OCI-LY7 (cell line): ENCODE data around the gene FNDC10. TPM values are rescaled to one million over a fixed set of nuclear protein-coding genes. Genes with fewer than 3 reads are reported as not detected.
"Not testable (repeated sequence)": the region's sequence is repeated elsewhere in the genome, so short reads cannot be mapped to it uniquely, and the experiment has no call there.

ENCODE experiments used
- BruUV-seq: library from RNA; stranded (reverse); fragments of 400-500 nt; replicated peaks from 2 replicates; lab custom pipeline; 2021; lab: Mats Ljungman, UMichigan
- CTCF ChIA-PET: fragments of 300-600 bp; sonication (Branson Sonifier 250); formaldehyde crosslinking; loops from one replicate; lab custom pipeline; 2022; ENCODE audit warnings: antibody characterized with exemption; ENCODE audit not compliant: unreplicated experiment; lab: Charles Lee
- POLR2A ChIA-PET: fragments of 300-600 bp; sonication (Branson Sonifier 250); formaldehyde crosslinking; loops from one replicate; lab custom pipeline; 2022; ENCODE audit warnings: antibody characterized with exemption; lab: Charles Lee
- DNase-seq: peaks from one replicate; pipeline ENCODE4 v3.0.0-alpha.2; 2015; ENCODE audit warnings: low spot score
- H2AFZ ChIP-seq: fragments of 200-600 bp; sonication (generic), shearing (Covaris generic); 2 replicates; pipeline ENCODE4 v1.6.1; 2014; ENCODE audit warnings: mild to moderate bottlenecking, antibody characterized with exemption, low read length, moderate library complexity
- H3K27ac ChIP-seq: fragments of 200-600 bp; sonication (generic); 2 replicates; pipeline ENCODE4 v1.5.1; 2014; ENCODE audit warnings: mixed run types, low read depth, mild to moderate bottlenecking, moderate library complexity, low read length, inconsistent platforms; ENCODE audit not compliant: poor library complexity, severe bottlenecking
- H3K36me3 ChIP-seq: fragments of 200-600 bp; sonication (generic); 2 replicates; pipeline ENCODE4 v1.6.1; 2014; ENCODE audit warnings: mild to moderate bottlenecking, antibody characterized with exemption, low read length, moderate library complexity, mixed read lengths; ENCODE audit not compliant: insufficient read depth
- H3K4me1 ChIP-seq: fragments of 200-600 bp; sonication (generic); 2 replicates; pipeline ENCODE4 v1.5.1; 2014; ENCODE audit warnings: mild to moderate bottlenecking, low read length; ENCODE audit not compliant: insufficient read depth, poor library complexity, severe bottlenecking
- H3K4me2 ChIP-seq: fragments of 200-600 bp; sonication (generic); 2 replicates; pipeline ENCODE4 v1.6.1; 2014; ENCODE audit warnings: mild to moderate bottlenecking, low read length
- H3K4me3 ChIP-seq: fragments of 200-600 bp; sonication (generic); 2 replicates; pipeline ENCODE4 v1.5.1; 2014; ENCODE audit warnings: mild to moderate bottlenecking, low read depth, low read length; ENCODE audit not compliant: poor library complexity, severe bottlenecking
- H3K79me2 ChIP-seq: fragments of 200-600 bp; sonication (generic); 2 replicates; pipeline ENCODE4 v1.6.1; 2016; ENCODE audit warnings: low read depth, mild to moderate bottlenecking, low read length, moderate library complexity, mixed read lengths; ENCODE audit not compliant: insufficient read depth
- H3K9me2 ChIP-seq: fragments of 200-600 bp; sonication (generic); 2 replicates; pipeline ENCODE4 v1.6.1; 2016; ENCODE audit warnings: mild to moderate bottlenecking, low read length, mixed read lengths; ENCODE audit not compliant: insufficient read depth
- H3K9me3 ChIP-seq: fragments of 200-600 bp; sonication (generic); 2 replicates; pipeline ENCODE4 v1.6.1; 2014; ENCODE audit warnings: mild to moderate bottlenecking, mixed run types, low read length, mixed read lengths
- H4K20me1 ChIP-seq: fragments of 200-600 bp; sonication (generic); 2 replicates; pipeline ENCODE4 v1.6.1; 2014; ENCODE audit warnings: mild to moderate bottlenecking, antibody characterized with exemption, low read length, moderate library complexity, mixed read lengths; ENCODE audit not compliant: insufficient read depth
- EZH2phosphoT487 ChIP-seq: fragments of 200-600 bp; sonication (generic); IDR thresholded peaks from 2 replicates; pipeline ENCODE4 v1.6.1; 2018; ENCODE audit warnings: low read depth, borderline replicate concordance, mild to moderate bottlenecking, mixed run types, antibody characterized with exemption, low read length, moderate library complexity, mixed read lengths
- intact Hi-C: fragments of 100-400 bp; cut with micrococcal nuclease; formaldehyde crosslinking; loops from one replicate; pipeline ENCODE4 v1.10.0; 2022; ENCODE audit not compliant: unreplicated experiment
- total RNA-seq, 2 experiments: library from RNA; depleted of rRNA in 1 of 2; stranded (reverse); fragments of >200 nt in 1 of 2; shearing (Covaris generic) in 1 of 2; gene quantifications; 2 replicates each; pipeline ENCODE4 v1.2.3, GENCODE V29; 2014 to 2022
- TF ChIP-seq, protein P1 (sequence below): fragments of 200-600 bp; sonication (generic); conservative IDR thresholded peaks from 2 replicates; pipeline ENCODE4 v1.5.1; 2014; ENCODE audit warnings: mild to moderate bottlenecking, antibody characterized with exemption, low read length, moderate library complexity, mixed read lengths

Gene FNDC10
- total RNA-seq, 2 experiments from 2014 or later, result 1.3 to 2.7 TPM

DNA sequence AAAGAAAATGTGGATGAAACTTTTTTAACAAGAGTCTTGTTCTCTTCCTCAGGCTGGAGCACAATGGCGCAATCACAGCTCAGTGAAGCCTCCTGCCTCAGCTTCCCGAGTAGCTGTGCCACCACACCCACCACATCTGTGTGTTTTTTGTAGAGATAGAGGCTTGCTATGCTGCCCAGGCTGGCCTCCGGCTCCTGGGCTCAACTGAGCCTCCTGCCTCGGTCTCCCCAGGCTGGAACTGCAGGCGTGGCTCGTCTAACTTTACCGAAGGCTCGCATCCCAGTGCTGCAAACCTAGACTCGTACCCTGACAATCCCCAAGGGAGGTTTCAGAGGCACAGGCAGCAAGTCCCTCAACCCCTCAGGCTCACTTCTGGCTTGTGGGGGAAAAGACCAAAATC lies 39.8 kb downstream of the FNDC10 start:
- Histone ChIP-seq H4K20me1 (0 out of 2 replicates have a peak, but pooled peaks cover 6% of the 10 kb centered on the region), H3K27ac (no peak overlapping the region), H2AFZ (no peak overlapping the region), H3K4me1 (peaks cover 38% of the 10 kb centered on the region), H3K9me3 (no peaks in the 10 kb centered on the region), H3K4me2 (no peak overlapping the region), H3K4me3 (no peak overlapping the region), H3K36me3 (peaks cover 63% of the 10 kb centered on the region), H3K79me2 (peaks cover 16% of the 10 kb centered on the region), H3K9me2 (no peaks in the 10 kb centered on the region)
- intact Hi-C loops, result no loop called here
- no TSS peak for BruUV-seq
- no peak for DNase-seq
- TF ChIP-seq, protein P1, sequence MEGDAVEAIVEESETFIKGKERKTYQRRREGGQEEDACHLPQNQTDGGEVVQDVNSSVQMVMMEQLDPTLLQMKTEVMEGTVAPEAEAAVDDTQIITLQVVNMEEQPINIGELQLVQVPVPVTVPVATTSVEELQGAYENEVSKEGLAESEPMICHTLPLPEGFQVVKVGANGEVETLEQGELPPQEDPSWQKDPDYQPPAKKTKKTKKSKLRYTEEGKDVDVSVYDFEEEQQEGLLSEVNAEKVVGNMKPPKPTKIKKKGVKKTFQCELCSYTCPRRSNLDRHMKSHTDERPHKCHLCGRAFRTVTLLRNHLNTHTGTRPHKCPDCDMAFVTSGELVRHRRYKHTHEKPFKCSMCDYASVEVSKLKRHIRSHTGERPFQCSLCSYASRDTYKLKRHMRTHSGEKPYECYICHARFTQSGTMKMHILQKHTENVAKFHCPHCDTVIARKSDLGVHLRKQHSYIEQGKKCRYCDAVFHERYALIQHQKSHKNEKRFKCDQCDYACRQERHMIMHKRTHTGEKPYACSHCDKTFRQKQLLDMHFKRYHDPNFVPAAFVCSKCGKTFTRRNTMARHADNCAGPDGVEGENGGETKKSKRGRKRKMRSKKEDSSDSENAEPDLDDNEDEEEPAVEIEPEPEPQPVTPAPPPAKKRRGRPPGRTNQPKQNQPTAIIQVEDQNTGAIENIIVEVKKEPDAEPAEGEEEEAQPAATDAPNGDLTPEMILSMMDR, result no peak
- TF ChIP-seq EZH2phosphoT487, result no peak
- CTCF ChIA-PET, result no interaction called here
- POLR2A ChIA-PET, result no interaction called here

DNA sequence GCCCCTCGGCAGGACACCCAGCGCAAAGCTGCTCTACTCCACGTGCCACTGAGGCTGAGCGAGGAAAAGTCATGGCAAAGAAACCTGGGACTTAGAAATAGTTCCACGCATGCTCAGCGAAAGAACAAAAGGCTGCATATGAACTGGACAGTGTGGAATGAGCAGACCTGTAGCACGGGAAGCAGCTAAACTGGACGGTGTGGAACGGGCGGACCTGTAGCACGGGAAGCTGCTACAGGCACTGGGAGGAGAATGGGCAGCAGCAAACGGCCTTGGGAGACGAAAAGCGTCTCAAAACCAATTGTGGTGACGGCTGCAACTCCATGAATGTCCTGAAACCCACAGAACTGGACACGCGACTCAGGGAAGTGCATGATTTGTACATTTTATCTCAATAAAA lies 40.9 kb downstream of the FNDC10 start:
- DNase-seq, result no peak
- H3K4me2 ChIP-seq, result no peak overlapping the region
- POLR2A ChIA-PET, result no interaction called here
- peak overlapping the region; percentile 72 for H3K27ac ChIP-seq
- BruUV-seq, result no TSS peak
- CTCF ChIA-PET, result no interaction called here
- TF ChIP-seq, protein P1, result no peak
- TF ChIP-seq EZH2phosphoT487, result no peak
- no peaks in the 10 kb centered on the region for H3K9me2 ChIP-seq
- H3K4me1 ChIP-seq, result peaks cover 38% of the 10 kb centered on the region
- no peaks in the 10 kb centered on the region for H3K9me3 ChIP-seq
- intact Hi-C loops, result no loop called here
- H4K20me1 ChIP-seq, result no peaks in the 10 kb centered on the region
- no peak overlapping the region for H3K4me3 ChIP-seq
- H2AFZ ChIP-seq, result no peak overlapping the region
- H3K79me2 ChIP-seq, result peaks cover 5% of the 10 kb centered on the region; the same call in 1 of the 2 replicates
- H3K36me3 ChIP-seq, result peaks cover 56% of the 10 kb centered on the region

DNA sequence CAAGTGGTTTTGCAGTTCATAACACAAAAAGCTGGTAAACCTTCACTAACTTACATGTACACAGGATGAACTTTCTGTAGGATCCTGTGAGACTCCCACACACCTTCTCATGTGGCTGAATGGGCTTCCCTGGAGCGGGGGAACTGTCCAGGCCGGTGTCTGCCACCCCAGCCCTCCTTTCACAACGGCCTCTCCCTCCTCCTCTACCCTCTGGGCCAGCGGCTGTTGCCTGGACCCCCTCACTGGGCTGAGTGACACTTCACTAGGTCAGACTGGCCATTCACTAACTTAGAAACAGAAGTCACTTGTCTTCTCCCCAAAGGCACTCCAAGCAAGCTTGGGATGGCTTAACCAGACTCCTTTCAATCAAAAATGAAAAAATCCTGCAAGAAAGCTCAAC lies 41.3 kb downstream of the FNDC10 start:
- Histone ChIP-seq H3K36me3 (peaks cover 51% of the 10 kb centered on the region), H4K20me1 (no peaks in the 10 kb centered on the region), H3K9me2 (no peaks in the 10 kb centered on the region), H3K79me2 (no peaks in the 10 kb centered on the region; the same call in 1 of the 2 replicates), H2AFZ (no peak overlapping the region), H3K9me3 (no peaks in the 10 kb centered on the region), H3K4me1 (peaks cover 38% of the 10 kb centered on the region), H3K4me2 (peak overlapping the region; percentile 57), H3K4me3 (no peak overlapping the region), H3K27ac (peak overlapping the region; percentile 72)
- DNase-seq, result no peak
- no TSS peak for BruUV-seq
- TF ChIP-seq, protein P1, result no peak
- no peak for TF ChIP-seq EZH2phosphoT487
- ChIA-PET POLR2A (no interaction called here), CTCF (no interaction called here)
- intact Hi-C loops, result no loop called here

DNA sequence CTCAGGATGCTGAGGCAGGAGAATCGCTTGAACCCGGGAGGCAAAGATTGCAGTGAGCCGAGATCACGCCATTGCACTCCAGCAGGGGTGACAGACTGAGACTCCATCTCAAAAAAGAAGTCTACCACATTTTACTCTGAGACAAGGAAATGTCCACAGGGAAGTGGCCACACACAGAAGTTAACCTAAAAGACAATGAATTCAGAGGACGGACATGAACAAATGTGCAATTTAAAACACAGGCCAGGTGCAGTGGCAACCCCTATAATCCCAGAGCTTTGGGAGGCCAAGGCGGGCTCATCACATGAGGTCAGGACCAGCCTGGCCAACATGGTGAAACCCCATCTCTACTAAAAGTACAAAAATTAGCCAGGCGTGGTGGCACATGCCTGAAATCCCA lies 42.2 kb downstream of the FNDC10 start:
- peak overlapping the region; percentile 72 for H3K27ac ChIP-seq
- DNase-seq, result peak; percentile 24

More for the DNA sequence above, 42.2 kb downstream of the FNDC10 start:
- H3K4me2 ChIP-seq, result peak overlapping the region; percentile 57
- H2AFZ ChIP-seq, H4K20me1 ChIP-seq, H3K79me2 ChIP-seq, CTCF ChIA-PET, H3K9me3 ChIP-seq, intact Hi-C loops, H3K9me2 ChIP-seq, BruUV-seq: not testable (repeated sequence)
- POLR2A ChIA-PET, result interaction anchor here (0.6 to 1.6 kb wide), 3 partner anchors 13 to 56 kb away, joined by 3 to 6 read pairs (median 4); no protein-coding TSS in a partner anchor
- peaks cover 38% of the 10 kb centered on the region for H3K4me1 ChIP-seq
- peak overlapping the region; percentile 17 for H3K4me3 ChIP-seq
- H3K36me3 ChIP-seq, result peaks cover 42% of the 10 kb centered on the region
